ENCODE data around the gene DIRAS2. TPM values are rescaled to one million over a fixed set of nuclear protein-coding genes. Genes with fewer than 3 reads are reported as not detected.

DIRAS2 gene
- total RNA-seq, 1 donor = under 0.01 TPM

DNA sequence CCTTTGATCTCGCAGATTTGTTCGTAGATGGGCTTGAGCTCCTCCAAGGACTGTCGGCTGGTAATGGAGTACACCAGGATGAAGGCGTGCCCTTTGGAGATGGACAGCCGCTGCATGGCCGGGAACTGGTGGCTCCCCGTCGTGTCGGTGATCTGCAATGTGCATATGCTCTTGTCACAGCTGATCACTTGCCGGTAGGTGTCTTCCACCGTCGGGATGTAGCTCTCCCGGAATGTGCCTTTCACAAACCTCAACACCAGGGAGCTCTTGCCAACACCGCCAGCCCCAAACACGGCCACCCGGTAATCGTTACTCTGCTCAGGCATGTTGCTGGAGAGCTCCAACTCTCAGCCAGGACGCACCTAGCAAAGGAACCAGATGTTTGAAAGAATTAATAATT lies 29.1 kb downstream of the DIRAS2 start:
- no peak for DNase-seq (ENCODE audit: low read depth in 2 of 3, low spot score in 2 of 3)

DNA sequence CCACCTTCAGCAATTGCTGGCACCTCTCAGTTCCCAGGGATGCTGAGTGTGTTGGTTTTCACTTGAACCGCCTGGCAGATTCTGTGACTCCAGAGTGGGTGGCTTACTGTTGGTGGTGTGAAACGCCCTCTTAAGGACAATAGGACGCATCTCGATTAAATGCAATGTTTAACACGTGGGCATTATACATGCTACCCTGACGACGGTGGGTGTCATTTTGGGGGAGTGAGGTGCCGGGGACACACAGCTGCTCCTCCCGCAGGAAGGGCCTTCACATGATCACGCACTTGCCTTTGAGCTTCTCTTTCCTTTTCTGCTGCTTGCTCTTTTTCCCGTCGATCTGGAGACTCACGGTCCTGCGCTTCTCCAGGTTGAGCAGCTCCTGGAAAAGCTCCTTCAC lies 29.7 kb downstream of the DIRAS2 start:
- no peak for DNase-seq (ENCODE audit: low read depth in 2 of 3, low spot score in 2 of 3)

DNA sequence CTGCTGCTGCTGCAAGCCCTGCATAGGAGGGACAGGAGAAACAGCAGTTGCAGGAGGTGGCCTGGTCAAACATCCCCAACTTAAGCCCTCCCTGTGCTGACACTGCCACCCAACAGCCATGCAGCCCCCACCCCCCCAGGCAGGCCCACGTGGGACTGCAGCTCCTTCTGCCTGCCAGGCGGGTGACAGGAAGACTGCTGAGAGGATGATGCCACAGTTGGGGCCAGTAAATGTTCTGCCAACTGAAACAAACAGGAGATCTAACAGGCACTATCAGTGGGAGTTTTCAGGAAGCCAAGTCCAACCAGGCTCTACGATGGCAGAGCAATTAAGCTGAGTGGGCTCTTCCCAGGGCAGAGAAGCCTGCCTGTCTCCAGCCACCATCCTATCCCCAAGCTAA lies 31.1 kb downstream of the DIRAS2 start:
- DNase-seq (ENCODE audit: low read depth in 2 of 3, low spot score in 2 of 3) = no peak

DNA sequence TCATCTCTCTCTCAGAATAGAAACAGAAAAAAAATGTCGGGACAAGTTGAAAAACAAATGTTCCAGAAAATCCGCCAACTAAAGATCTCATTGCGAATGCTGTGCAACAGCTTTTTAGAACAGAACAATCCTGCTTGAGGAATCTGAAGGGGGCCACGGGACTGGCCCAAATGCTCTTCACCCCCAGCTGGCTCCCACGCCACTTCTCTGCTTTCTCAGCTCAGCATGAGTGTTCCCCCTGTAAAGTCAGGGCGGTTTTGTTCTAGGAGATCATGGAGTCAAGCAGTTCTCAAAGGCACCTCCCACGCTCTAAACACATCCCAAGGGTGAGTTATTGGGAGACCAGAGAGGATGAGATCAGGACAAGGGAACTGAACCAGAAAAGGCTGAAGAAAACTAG lies 31.5 kb downstream of the DIRAS2 start:
- DNase-seq (ENCODE audit: low read depth in 2 of 3, low spot score in 2 of 3) = no peak

DNA sequence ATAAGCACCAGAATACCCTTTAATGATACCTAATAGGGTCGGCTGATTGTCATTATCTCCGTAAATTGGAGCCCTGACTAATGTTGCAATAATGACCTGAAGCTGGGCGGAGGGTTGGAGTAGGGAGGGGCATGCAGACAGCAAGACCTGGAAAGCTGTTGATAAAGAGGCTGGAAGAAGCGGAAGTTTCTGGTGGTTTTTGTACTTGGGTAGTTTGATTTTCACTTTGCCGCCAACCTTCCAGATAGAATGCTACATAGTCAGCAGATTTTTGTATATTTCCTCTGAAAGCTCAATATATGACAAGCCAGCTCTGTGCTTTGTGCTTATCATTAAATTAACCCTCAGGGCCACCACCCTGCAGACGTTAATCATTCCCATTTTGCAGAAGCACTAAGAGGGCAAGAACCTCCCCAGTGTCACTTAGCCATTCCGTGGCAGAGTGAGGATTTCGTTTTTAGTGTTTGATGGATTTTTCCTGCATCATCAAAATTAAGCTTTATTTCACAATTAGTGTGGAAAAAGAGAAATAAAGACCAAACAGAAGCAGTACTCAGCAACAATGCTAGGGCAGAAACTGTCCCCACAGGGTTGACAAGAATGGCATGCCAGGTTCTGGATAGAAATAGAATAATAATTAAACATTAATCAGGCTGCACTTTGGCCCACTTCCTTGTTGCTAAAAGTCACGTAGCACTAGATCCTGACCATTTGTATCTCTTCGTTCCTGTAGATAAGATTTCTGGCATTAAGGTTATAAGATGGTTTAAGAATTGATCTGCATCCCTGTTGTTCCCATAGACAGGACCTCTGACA lies 34.7 kb downstream of the DIRAS2 start:
- DNase-seq (ENCODE audit: low read depth in 2 of 3, low spot score in 2 of 3) = no peak

DNA sequence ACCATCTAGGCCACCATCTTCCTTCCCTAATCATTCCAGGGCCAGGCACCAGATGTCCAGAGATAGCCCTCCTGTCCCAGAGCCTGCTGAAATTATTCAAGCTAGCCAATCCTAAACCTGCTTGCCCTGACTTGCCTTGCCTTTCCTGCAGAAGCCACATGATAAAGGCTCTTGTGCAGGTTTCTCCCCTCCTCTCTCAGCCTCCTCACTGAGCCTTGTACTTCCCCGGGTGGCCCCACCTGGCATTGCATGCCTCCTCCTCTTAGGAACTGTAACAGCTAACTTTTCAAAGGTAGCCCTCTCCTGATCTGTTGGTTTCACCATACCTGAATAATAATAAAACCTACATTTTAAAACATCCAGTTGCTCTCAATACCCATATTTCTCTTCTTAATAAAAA lies 42.6 kb downstream of the DIRAS2 start:
- no peak for DNase-seq (ENCODE audit: low read depth in 2 of 3, low spot score in 2 of 3)

DNA sequence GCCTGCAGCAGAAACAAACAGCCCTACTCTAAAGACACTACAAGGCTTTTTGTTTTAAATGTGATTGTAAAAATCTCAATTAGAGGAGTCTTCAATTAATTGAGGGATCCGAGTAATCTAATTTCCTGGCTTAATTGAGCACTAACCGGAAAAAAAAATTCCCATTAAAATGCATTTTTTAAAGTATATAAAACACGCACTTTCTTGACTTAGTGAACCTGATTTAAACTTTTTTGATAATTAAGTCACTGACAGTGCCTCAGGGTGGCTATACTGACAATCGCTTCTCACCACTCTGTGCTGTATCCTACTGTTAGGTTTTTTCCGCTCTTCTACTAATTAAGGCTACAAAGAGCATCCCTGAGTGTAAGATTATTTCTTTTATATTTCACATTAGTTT lies 44.4 kb downstream of the DIRAS2 start:
- DNase-seq (ENCODE audit: low read depth in 2 of 3, low spot score in 2 of 3) = no peak

DNA sequence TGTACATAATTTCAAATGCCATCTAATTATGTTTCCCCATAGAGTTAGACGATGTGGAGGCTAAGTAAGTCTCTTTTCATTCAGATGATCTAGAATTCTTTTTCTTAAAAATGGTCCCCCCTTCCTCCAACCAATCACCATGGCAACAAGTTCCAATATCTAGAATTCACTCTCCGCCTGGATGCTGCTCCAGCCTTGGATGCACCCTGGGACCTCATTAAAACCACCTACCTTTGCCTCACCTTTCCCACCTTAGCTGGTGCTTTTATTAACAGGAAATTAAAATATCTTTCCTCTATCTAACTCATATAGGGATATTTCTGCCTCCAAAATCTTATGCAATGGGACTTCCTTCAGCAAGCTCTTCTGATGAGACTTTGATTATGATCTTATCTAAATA lies 49.0 kb downstream of the DIRAS2 start:
- DNase-seq (ENCODE audit: low read depth in 2 of 3, low spot score in 2 of 3) = no peak

DNA sequence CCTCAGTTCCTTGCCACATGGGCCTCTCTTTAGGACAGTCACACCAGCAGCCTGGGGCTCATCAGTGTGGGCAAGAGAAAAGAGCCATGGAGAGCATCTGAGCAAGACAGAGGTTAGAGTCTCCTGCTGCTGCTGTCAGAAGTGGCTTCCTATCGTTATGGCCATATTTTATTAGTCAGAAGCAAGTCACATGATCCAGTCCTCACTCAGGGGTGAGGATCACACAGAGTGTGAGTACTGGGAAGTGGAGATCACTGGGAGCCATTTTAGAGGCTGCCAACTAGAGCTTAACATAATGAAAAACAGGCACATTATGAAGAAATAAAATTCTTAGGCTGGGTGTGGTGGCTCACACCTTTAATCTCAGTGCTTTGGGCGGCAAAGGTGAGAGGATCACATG lies 62.0 kb downstream of the DIRAS2 start:
- DNase-seq (ENCODE audit: low read depth in 2 of 3, low spot score in 2 of 3) = no peak

DNA sequence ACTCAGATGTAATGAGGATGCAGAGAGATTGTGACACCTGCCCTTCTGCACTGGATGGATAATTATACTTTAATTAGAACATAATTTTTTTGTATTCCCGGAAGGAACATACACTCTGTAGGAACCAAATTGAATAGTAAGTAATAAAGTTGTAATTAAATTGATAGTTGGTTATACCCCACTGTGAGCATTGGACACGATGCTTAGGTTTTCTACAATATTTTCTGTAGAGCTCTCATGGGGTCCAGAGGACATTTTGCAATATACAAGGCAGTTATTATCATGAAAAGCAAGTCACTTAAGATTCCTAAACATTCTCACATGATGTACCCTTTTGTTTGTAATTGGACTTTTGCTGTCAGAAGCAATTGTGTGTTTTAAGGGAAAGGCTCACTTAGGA lies 63.4 kb downstream of the DIRAS2 start:
- DNase-seq (ENCODE audit: low read depth in 2 of 3, low spot score in 2 of 3) = no peak

DNA sequence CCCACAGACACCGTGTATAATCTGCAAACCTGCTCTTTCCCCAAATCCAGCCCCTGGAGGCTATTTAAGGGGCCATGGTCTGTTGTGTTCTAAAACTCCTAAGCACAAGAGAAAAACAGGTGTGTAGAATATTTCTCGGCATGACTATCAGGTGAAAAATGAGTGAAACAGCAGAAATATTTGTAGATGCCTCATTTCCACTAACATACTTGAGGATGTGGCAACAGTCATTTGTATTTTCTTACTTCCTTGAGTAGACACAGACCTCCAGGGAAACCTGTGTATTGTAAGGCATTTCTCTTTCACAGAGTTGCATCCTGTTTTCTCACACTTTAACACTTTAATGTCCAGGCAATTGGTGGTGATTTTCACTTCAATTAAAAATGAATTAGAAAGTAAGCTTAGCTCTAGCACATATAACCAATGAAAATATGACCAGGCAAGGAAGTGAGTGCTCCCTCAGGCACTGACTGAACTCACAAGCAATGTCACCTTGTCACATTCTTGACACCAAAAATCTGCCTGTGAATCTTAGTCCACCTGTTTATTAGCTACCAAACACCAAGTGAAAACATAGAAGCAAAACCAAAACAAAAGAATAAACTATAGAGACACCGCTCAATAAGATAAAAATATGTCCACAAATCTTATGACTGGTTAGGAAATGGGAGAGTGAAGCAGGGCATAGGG lies 64.4 kb downstream of the DIRAS2 start:
- DNase-seq (ENCODE audit: low read depth in 2 of 3, low spot score in 2 of 3) = no peak

DNA sequence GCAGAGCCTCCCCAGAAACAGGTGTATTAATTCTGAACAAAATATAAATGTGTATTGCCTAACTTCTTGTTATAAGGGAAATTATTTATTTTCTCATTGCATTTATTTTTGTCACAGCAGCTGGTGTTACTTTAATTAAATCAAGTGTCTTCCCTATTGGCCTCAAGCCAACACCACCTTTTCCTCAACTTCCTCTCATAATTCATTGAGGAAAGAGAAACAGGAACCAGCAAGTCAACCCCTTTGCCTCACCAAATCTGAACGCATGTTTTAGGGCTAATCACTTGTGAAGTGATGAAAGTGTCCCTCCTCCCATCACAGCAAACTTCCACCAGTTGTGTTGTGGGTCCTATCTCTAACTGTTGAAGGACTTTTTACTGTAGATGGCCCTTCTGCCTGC lies 73.1 kb downstream of the DIRAS2 start:
- DNase-seq (ENCODE audit: low read depth in 2 of 3, low spot score in 2 of 3) = peak in 2 of 3 donors; percentile 49 to 54

DNA sequence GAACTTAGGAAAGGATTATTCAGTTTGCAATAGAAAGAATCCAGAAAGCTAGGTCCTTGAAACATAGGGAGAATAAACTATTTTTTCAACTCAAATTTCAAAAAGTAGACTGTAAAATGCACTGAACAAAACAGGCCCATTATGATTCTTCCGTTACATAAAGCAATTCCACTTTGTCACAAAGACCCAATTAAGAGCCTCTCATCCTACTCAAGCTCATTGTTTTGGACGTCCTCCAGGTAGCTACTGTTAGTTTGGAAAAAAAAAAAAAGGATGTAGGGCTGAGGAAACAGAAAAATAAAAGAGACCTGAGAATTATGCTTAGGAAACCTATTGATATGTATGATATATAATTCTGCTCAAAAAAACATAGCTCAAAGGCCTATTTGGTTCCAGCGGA lies 74.0 kb downstream of the DIRAS2 start:
- no peak for DNase-seq (ENCODE audit: low read depth in 2 of 3, low spot score in 2 of 3)

DNA sequence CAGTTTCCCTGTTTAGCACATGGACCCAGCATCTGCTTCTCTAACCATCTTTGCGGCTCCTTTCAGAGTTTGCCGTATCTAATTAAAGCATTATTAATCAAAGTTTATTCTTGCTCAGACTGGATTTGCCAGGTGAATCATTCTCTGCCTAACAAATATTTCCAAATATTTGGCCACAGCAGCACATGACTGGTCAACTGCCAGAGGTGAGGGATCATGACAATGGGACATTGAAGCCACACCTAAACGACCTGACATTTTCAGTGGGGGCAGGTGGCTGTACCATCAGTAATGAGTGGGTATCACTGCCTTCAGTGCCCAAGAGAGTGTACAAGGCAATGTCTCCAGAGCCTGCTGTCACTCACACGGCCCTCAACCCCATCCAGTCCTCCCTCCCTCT lies 80.4 kb downstream of the DIRAS2 start:
- DNase-seq (ENCODE audit: low read depth in 2 of 3, low spot score in 2 of 3) = no peak

Other genes starting within 250 kb of the DIRAS2 start
- 62.7 TPM for gene SYK, start 159.0 kb upstream of the DIRAS2 start, total RNA-seq

All from hematopoietic multipotent progenitor cell (in vitro differentiated cells).